ENCODE measurements around the gene HRH3.
A peak's percentile ranks its signal among the peaks of the same experiment; 100 is the strongest.

The HRH3 gene

GRCh38 chr20:62219992-62220665 lies at the start of gene HRH3:
TSS of gene HRH3 (minus strand) at chr20:62220278. CDS start at chr20:62219970, 308 bp downstream.
- DNase-seq: peak; percentile 39

GRCh38 chr20:62269871-62270270 lies 49.8 kb upstream of the HRH3 start:
- no peak for DNase-seq

GRCh38 chr20:62269378-62269777 lies 49.3 kb upstream of the HRH3 start:
- DNase-seq: no peak

GRCh38 chr20:62268228-62268900 lies 48.3 kb upstream of the HRH3 start:
- DNase-seq: no peak

GRCh38 chr20:62267543-62267942 lies 47.5 kb upstream of the HRH3 start:
- no peak for DNase-seq

- DNase-seq: no peak
Observed at GRCh38 chr20:62266851-62267250, 46.8 kb upstream of the HRH3 start.

GRCh38 chr20:62266340-62266739 lies 46.3 kb upstream of the HRH3 start:
- DNase-seq: no peak

GRCh38 chr20:62265365-62265764 lies 45.3 kb upstream of the HRH3 start:
- DNase-seq: no peak

GRCh38 chr20:62263396-62263795 lies 43.3 kb upstream of the HRH3 start:
- no peak for DNase-seq

- DNase-seq: no peak
Observed at GRCh38 chr20:62262064-62262463, 42.0 kb upstream of the HRH3 start.

GRCh38 chr20:62259294-62259565 lies 39.2 kb upstream of the HRH3 start:
- DNase-seq: no peak

GRCh38 chr20:62258499-62259293 lies 38.6 kb upstream of the HRH3 start:
- DNase-seq: no peak

GRCh38 chr20:62255976-62256375 lies 35.9 kb upstream of the HRH3 start:
- no peak for DNase-seq

- DNase-seq: no peak
Observed at GRCh38 chr20:62254021-62254724, 34.1 kb upstream of the HRH3 start.

GRCh38 chr20:62253398-62253797 lies 33.3 kb upstream of the HRH3 start:
- no peak for DNase-seq

GRCh38 chr20:62252342-62252966 lies 32.4 kb upstream of the HRH3 start:
- no peak for DNase-seq

GRCh38 chr20:62248890-62249560 lies 28.9 kb upstream of the HRH3 start:
- DNase-seq: no peak

GRCh38 chr20:62246872-62247652 lies 27.0 kb upstream of the HRH3 start:
- no peak for DNase-seq

GRCh38 chr20:62246431-62246830 lies 26.4 kb upstream of the HRH3 start:
- DNase-seq: no peak

GRCh38 chr20:62245911-62246280 lies 25.8 kb upstream of the HRH3 start:
- DNase-seq: no peak

GRCh38 chr20:62244644-62245108 lies 24.6 kb upstream of the HRH3 start:
- DNase-seq: no peak
